Posterior cingulate gyrus (tissue), 11 donors: Measurements from ENCODE around the gene KIRREL3.

Experiments
- DNase-seq, 10 donors: peaks; one replicate each; pipeline versions ENCODE4 v3.0.0 to v3.0.0-alpha.2; 2020 to 2021; ENCODE audit warnings: mixed read lengths in 3 of 10
- intact Hi-C: fragments of 100-400 bp; cut with DNase I; formaldehyde crosslinking; loops from one replicate; pipeline ENCODE4 v1.15.1; 2023

Gene KIRREL3

GRCh38 chr11:127000291-127000968 is at the start of gene KIRREL3:
KIRREL3 (minus strand) TSS chr11:127000770.
- DNase-seq = peak; percentile 39 to 95 (median 74)
- intact Hi-C loops = no loop called here

- intact Hi-C loops = no loop called here
- no peak for DNase-seq
Measured at GRCh38 chr11:127050186-127050585, 49.6 kb upstream of the KIRREL3 start.

GRCh38 chr11:127049486-127049885 is 48.9 kb upstream of the KIRREL3 start:
- peak in 1 of 10 donors; percentile 80 for DNase-seq
- intact Hi-C loops = no loop called here

GRCh38 chr11:127044535-127044934 is 44.0 kb upstream of the KIRREL3 start:
- DNase-seq = no peak
- intact Hi-C loops = no loop called here

- DNase-seq = no peak
- intact Hi-C loops = no loop called here
Measured at GRCh38 chr11:127042445-127042844, 41.9 kb upstream of the KIRREL3 start.

GRCh38 chr11:127039591-127039990 is 39.0 kb upstream of the KIRREL3 start:
- intact Hi-C loops = no loop called here
- no peak for DNase-seq

- intact Hi-C loops = no loop called here
- no peak for DNase-seq
Measured at GRCh38 chr11:127037596-127037995, 37.0 kb upstream of the KIRREL3 start.

- intact Hi-C loops = no loop called here
- DNase-seq = no peak
Measured at GRCh38 chr11:127037001-127037400, 36.4 kb upstream of the KIRREL3 start.

GRCh38 chr11:127035824-127036223 is 35.3 kb upstream of the KIRREL3 start:
- no peak for DNase-seq
- intact Hi-C loops = no loop called here

GRCh38 chr11:127034973-127035372 is 34.4 kb upstream of the KIRREL3 start:
- intact Hi-C loops = no loop called here
- DNase-seq = no peak

- intact Hi-C loops = no loop called here
- DNase-seq = no peak
Measured at GRCh38 chr11:127028648-127029047, 28.1 kb upstream of the KIRREL3 start.

- intact Hi-C loops = no loop called here
- no peak for DNase-seq
Measured at GRCh38 chr11:127027789-127028188, 27.2 kb upstream of the KIRREL3 start.

- DNase-seq = no peak
- intact Hi-C loops = no loop called here
Measured at GRCh38 chr11:127027000-127027399, 26.4 kb upstream of the KIRREL3 start.

- intact Hi-C loops = no loop called here
- DNase-seq = no peak
Measured at GRCh38 chr11:127023991-127024390, 23.4 kb upstream of the KIRREL3 start.

- intact Hi-C loops = no loop called here
- no peak for DNase-seq
Measured at GRCh38 chr11:127018683-127019279, 18.2 kb upstream of the KIRREL3 start.

- intact Hi-C loops = no loop called here
- no peak for DNase-seq
Measured at GRCh38 chr11:127017482-127017881, 16.9 kb upstream of the KIRREL3 start.

- no peak for DNase-seq
- intact Hi-C loops = no loop called here
Measured at GRCh38 chr11:127013550-127013949, 13.0 kb upstream of the KIRREL3 start.

- no peak for DNase-seq
- intact Hi-C loops = no loop called here
Measured at GRCh38 chr11:127006311-127006710, 5.7 kb upstream of the KIRREL3 start.

- DNase-seq = peak in 9 of 10 donors; percentile 39 to 94 (median 60)
- intact Hi-C loops = no loop called here
Measured at GRCh38 chr11:127003260-127003981, 2.9 kb upstream of the KIRREL3 start.

GRCh38 chr11:127002669-127003259 is 2.2 kb upstream of the KIRREL3 start:
- DNase-seq = no peak
- intact Hi-C loops = no loop called here

GRCh38 chr11:127000981-127001380 is 411 bp upstream of the KIRREL3 start:
- peak in 1 of 10 donors; percentile 76 for DNase-seq

More at GRCh38 chr11:127000981-127001380, 411 bp upstream of the KIRREL3 start:
- intact Hi-C loops = no loop called here
